GM10266 (cell line): Measurements from ENCODE around the gene ASIC5.

ENCODE experiments used
- DNase-seq: peaks from one replicate; pipeline ENCODE4 v3.0.0; 2012; ENCODE audit errors: extremely low spot score
- CTCF ChIP-seq: IDR thresholded peaks from 2 replicates; pipeline ENCODE4 v1.5.1; 2012; ENCODE audit warnings: mild to moderate bottlenecking, low read depth; ENCODE audit not compliant: control insufficient read depth, insufficient read depth; ENCODE audit errors: missing control alignments

Gene ASIC5

GRCh38 chr4:155820887-155821518 lies 45.1 kb downstream of the ASIC5 start:
- DNase-seq: no peak
- no peak for TF ChIP-seq CTCF

GRCh38 chr4:155819066-155819465 lies 47.0 kb downstream of the ASIC5 start:
- no peak for TF ChIP-seq CTCF
- DNase-seq: no peak

- TF ChIP-seq CTCF: no peak
- no peak for DNase-seq
These were observed 47.4 kb downstream of the ASIC5 start for GRCh38 chr4:155818639-155819038.

GRCh38 chr4:155811083-155811482 lies 55.0 kb downstream of the ASIC5 start:
- no peak for TF ChIP-seq CTCF
- DNase-seq: no peak

GRCh38 chr4:155809835-155810234 lies 56.2 kb downstream of the ASIC5 start:
- DNase-seq: peak; percentile 44
- TF ChIP-seq CTCF: peak; percentile 57

GRCh38 chr4:155807021-155807420 lies 59.1 kb downstream of the ASIC5 start:
- TF ChIP-seq CTCF: no peak
- DNase-seq: no peak

GRCh38 chr4:155805016-155805415 lies 61.1 kb downstream of the ASIC5 start:
- TF ChIP-seq CTCF: no peak
- no peak for DNase-seq
